ENCODE data around the gene FARP1.

FARP1 gene

GRCh38 chr13:98334620-98335205, 191.8 kb downstream of the FARP1 start:
- Histone ChIP-seq H3K9ac (no peak overlapping the region), H3K4me1 (no peaks in the 10 kb centered on the region), H3K4me2 (ENCODE audit: low read length) (no peak overlapping the region), H2AFZ (no peak overlapping the region), H3K27ac (no peak overlapping the region), H3K79me2 (no peaks in the 10 kb centered on the region), H3K27me3 (ENCODE audit: control insufficient read depth, insufficient read depth, low read length) (no peaks in the 10 kb centered on the region), H3K36me3 (ENCODE audit: control insufficient read depth, insufficient read depth, low read length) (no peaks in the 10 kb centered on the region), H3K9me3 (ENCODE audit: control insufficient read depth, low read length) (no peaks in the 10 kb centered on the region), H3K4me3 (ENCODE audit: low read depth, low read length) (no peak overlapping the region)
- no peak for TF ChIP-seq CTCF (IDR thresholded peaks at IDR 0.05)

GRCh38 chr13:98335721-98336120, 192.8 kb downstream of the FARP1 start:
- H3K9ac ChIP-seq: no peak overlapping the region
- no peak overlapping the region for H3K4me2 ChIP-seq (ENCODE audit: low read length)
- TF ChIP-seq CTCF (IDR thresholded peaks at IDR 0.05): no peak
- no peak overlapping the region for H2AFZ ChIP-seq
- no peaks in the 10 kb centered on the region for H3K9me3 ChIP-seq (ENCODE audit: control insufficient read depth, low read length)
- no peaks in the 10 kb centered on the region for H3K27me3 ChIP-seq (ENCODE audit: control insufficient read depth, insufficient read depth, low read length)
- no peak overlapping the region for H3K27ac ChIP-seq
- no peak overlapping the region for H3K4me3 ChIP-seq (ENCODE audit: low read depth, low read length)
- no peaks in the 10 kb centered on the region for H3K79me2 ChIP-seq
- H3K36me3 ChIP-seq (ENCODE audit: control insufficient read depth, insufficient read depth, low read length): no peaks in the 10 kb centered on the region
- H3K4me1 ChIP-seq: no peaks in the 10 kb centered on the region

- H3K4me2 ChIP-seq (ENCODE audit: low read length): no peak overlapping the region
- H3K4me3 ChIP-seq (ENCODE audit: low read depth, low read length): no peak overlapping the region
- H3K36me3 ChIP-seq (ENCODE audit: control insufficient read depth, insufficient read depth, low read length): no peaks in the 10 kb centered on the region
- no peak overlapping the region for H3K27ac ChIP-seq
- no peaks in the 10 kb centered on the region for H3K9me3 ChIP-seq (ENCODE audit: control insufficient read depth, low read length)
- H2AFZ ChIP-seq: no peak overlapping the region
- TF ChIP-seq CTCF (IDR thresholded peaks at IDR 0.05): no peak
- H3K27me3 ChIP-seq (ENCODE audit: control insufficient read depth, insufficient read depth, low read length): no peaks in the 10 kb centered on the region
- H3K9ac ChIP-seq: no peak overlapping the region
- peaks cover 5% of the 10 kb centered on the region for H3K79me2 ChIP-seq
- no peaks in the 10 kb centered on the region for H3K4me1 ChIP-seq
Observed at GRCh38 chr13:98338310-98338709, 195.4 kb downstream of the FARP1 start.

- Histone ChIP-seq H3K4me1 (no peaks in the 10 kb centered on the region), H3K9ac (no peak overlapping the region), H3K27ac (no peak overlapping the region), H3K4me3 (ENCODE audit: low read depth, low read length) (no peak overlapping the region), H3K27me3 (ENCODE audit: control insufficient read depth, insufficient read depth, low read length) (no peaks in the 10 kb centered on the region), H3K36me3 (ENCODE audit: control insufficient read depth, insufficient read depth, low read length) (no peaks in the 10 kb centered on the region), H3K9me3 (ENCODE audit: control insufficient read depth, low read length) (no peaks in the 10 kb centered on the region), H3K4me2 (ENCODE audit: low read length) (no peak overlapping the region), H3K79me2 (peaks cover 5% of the 10 kb centered on the region), H2AFZ (no peak overlapping the region)
- no peak for TF ChIP-seq CTCF (IDR thresholded peaks at IDR 0.05)
Observed at GRCh38 chr13:98339684-98340425, 197.0 kb downstream of the FARP1 start.

GRCh38 chr13:98342953-98343352, 200.1 kb downstream of the FARP1 start:
- Histone ChIP-seq H3K4me1 (no peaks in the 10 kb centered on the region), H3K36me3 (ENCODE audit: control insufficient read depth, insufficient read depth, low read length) (no peaks in the 10 kb centered on the region), H3K4me2 (ENCODE audit: low read length) (no peak overlapping the region), H3K9ac (no peak overlapping the region), H3K4me3 (ENCODE audit: low read depth, low read length) (no peak overlapping the region), H3K79me2 (peaks cover 5% of the 10 kb centered on the region), H2AFZ (no peak overlapping the region), H3K27ac (no peak overlapping the region), H3K27me3 (ENCODE audit: control insufficient read depth, insufficient read depth, low read length) (no peaks in the 10 kb centered on the region), H3K9me3 (ENCODE audit: control insufficient read depth, low read length) (no peaks in the 10 kb centered on the region)
- no peak for TF ChIP-seq CTCF (IDR thresholded peaks at IDR 0.05)

Data from parathyroid adenoma (tissue), 2 donors.